GM21723 (cell line): ENCODE measurements around the gene CSMD2.

Experiments
- ATAC-seq: cut with Tn5 transposase; IDR thresholded peaks from one replicate; pipeline ENCODE4 v1.9.1; 2021; ENCODE audit warnings: mild to moderate bottlenecking, moderate library complexity; ENCODE audit not compliant: unreplicated experiment

Gene CSMD2

GRCh38 chr1:33971018-33971710 is 193.9 kb downstream of the CSMD2 start:
- no peak for ATAC-seq

GRCh38 chr1:33970148-33970825 is 194.7 kb downstream of the CSMD2 start:
- ATAC-seq: no peak

GRCh38 chr1:33966346-33967141 is 198.5 kb downstream of the CSMD2 start:
- no peak for ATAC-seq

- no peak for ATAC-seq
Measured at GRCh38 chr1:33965086-33965485, 199.9 kb downstream of the CSMD2 start.

GRCh38 chr1:33962061-33962460 is 203.0 kb downstream of the CSMD2 start:
- no peak for ATAC-seq

GRCh38 chr1:33960188-33960895 is 204.7 kb downstream of the CSMD2 start:
- ATAC-seq: no peak

GRCh38 chr1:33957854-33958253 is 207.2 kb downstream of the CSMD2 start:
- no peak for ATAC-seq

GRCh38 chr1:33955096-33955495 is 209.9 kb downstream of the CSMD2 start:
- no peak for ATAC-seq

- no peak for ATAC-seq
Measured at GRCh38 chr1:33949570-33949969, 215.5 kb downstream of the CSMD2 start.

- ATAC-seq: no peak
Measured at GRCh38 chr1:33948291-33948690, 216.7 kb downstream of the CSMD2 start.

- no peak for ATAC-seq
Measured at GRCh38 chr1:33946836-33947235, 218.2 kb downstream of the CSMD2 start.

GRCh38 chr1:33944846-33945245 is 220.2 kb downstream of the CSMD2 start:
- no peak for ATAC-seq

GRCh38 chr1:33943978-33944377 is 221.1 kb downstream of the CSMD2 start:
- ATAC-seq: no peak

- no peak for ATAC-seq
Measured at GRCh38 chr1:33932871-33933270, 232.2 kb downstream of the CSMD2 start.

- no peak for ATAC-seq
Measured at GRCh38 chr1:33931111-33931475, 233.9 kb downstream of the CSMD2 start.

GRCh38 chr1:33930346-33931110 is 234.5 kb downstream of the CSMD2 start:
- no peak for ATAC-seq

- ATAC-seq: no peak
Measured at GRCh38 chr1:33928251-33928650, 236.8 kb downstream of the CSMD2 start.

- ATAC-seq: no peak
Measured at GRCh38 chr1:33927721-33928120, 237.3 kb downstream of the CSMD2 start.

- ATAC-seq: no peak
Measured at GRCh38 chr1:33925586-33925985, 239.4 kb downstream of the CSMD2 start.

GRCh38 chr1:33921281-33921680 is 243.7 kb downstream of the CSMD2 start:
- ATAC-seq: no peak

GRCh38 chr1:33918368-33918767 is 246.7 kb downstream of the CSMD2 start:
- ATAC-seq: no peak
